Measurements from ENCODE around the gene LIMK1. TPM values are rescaled to one million over a fixed set of nuclear protein-coding genes. Genes with fewer than 3 reads are reported as not detected.

LIMK1 gene
- total RNA-seq, 1 experiment from 2014 or later: 56.3 TPM

GRCh38 chr7:74082770-74083116 lies 861 bp upstream of the LIMK1 start:
- H3K9ac ChIP-seq (ENCODE audit: low read length): peak overlapping the region; percentile 43; the same call in 1 of the 2 replicates
- H3K4me3 ChIP-seq (replicated peaks in 1 of 2; ENCODE audit: low read depth in 1 of 2, low read length in 2 of 2): no peak overlapping the region
- no peak for ATAC-seq
- H3K27ac ChIP-seq (ENCODE audit: low read depth, low read length): peak overlapping the region; percentile 53; the same call in 1 of the 2 replicates
- H3K27me3 ChIP-seq (ENCODE audit: insufficient read depth, low read length): no peaks in the 10 kb centered on the region
- no peaks in the 10 kb centered on the region for H4K20me1 ChIP-seq (ENCODE audit: insufficient read depth)
- ChIA-PET CTCF (interaction anchor here (1.1 to 1.5 kb wide), 2 partner anchors 118 to 123 kb away, joined by 3 read pairs; no protein-coding TSS in a partner anchor), POLR2A (no interaction called here), RAD21 (ENCODE audit: low non-redundant PET in 1 of 2, low total read pairs in 2 of 2, uncharacterized antibody in 2 of 2, unreplicated experiment in 2 of 2) (no interaction called here)
- H3K9me2 ChIP-seq (ENCODE audit: insufficient read depth): no peaks in the 10 kb centered on the region
- peaks cover 0 to 4% of the 10 kb centered on the region in 2 experiments; a peak in 1 of 4 replicates for H3K36me3 ChIP-seq (ENCODE audit: control insufficient read depth in 1 of 2, insufficient read depth in 2 of 2, low read length in 2 of 2)
- no TSS peak for BruUV-seq (replicated peaks)
- no peaks in the 10 kb centered on the region for H3K9me3 ChIP-seq (ENCODE audit: control insufficient read depth in 1 of 2, insufficient read depth in 1 of 2, low read depth in 1 of 2, low read length in 2 of 2)
- peaks cover 36 to 48% of the 10 kb centered on the region in 2 experiments for H3K4me1 ChIP-seq (ENCODE audit: control insufficient read depth in 1 of 2, insufficient read depth in 2 of 2, low read length in 2 of 2)
- intact Hi-C loops (cut with micrococcal nuclease): no loop called here
- no peak for DNase-seq (ENCODE audit: low read depth, low spot score)
- peak overlapping the region; percentile 76 for H3K4me2 ChIP-seq (ENCODE audit: low read length)
- TF ChIP-seq CEBPB (IDR thresholded peaks at IDR 0.05; ENCODE audit: low read depth) (no peak), EZH2 (IDR thresholded peaks at IDR 0.05) (no peak), MAX (IDR thresholded peaks at IDR 0.05) (no peak), ELF1 (IDR thresholded peaks at IDR 0.05; ENCODE audit: borderline replicate concordance, low read depth) (no peak), RAD21 (IDR thresholded peaks at IDR 0.05; ENCODE audit: low read depth) (no peak), CTCF (IDR thresholded peaks at IDR 0.05 in 2 of 3, conservative IDR thresholded peaks at IDR 0.05 in 1 of 3; ENCODE audit: borderline replicate concordance in 1 of 3, insufficient read depth in 1 of 3, low read depth in 2 of 3, low read length in 2 of 3) (no peak), TCF7L2 (IDR thresholded peaks at IDR 0.05; ENCODE audit: borderline replicate concordance, extremely low read depth, insufficient read depth, insufficient read length) (no peak), EGR1 (IDR thresholded peaks at IDR 0.05; ENCODE audit: low read depth) (no peak)
- H3K79me2 ChIP-seq (ENCODE audit: insufficient read depth, low read length): peaks cover 22% of the 10 kb centered on the region; the same call in 1 of the 2 replicates
- no peak overlapping the region for H2AFZ ChIP-seq (ENCODE audit: low read depth, low read length, poor library complexity, severe bottlenecking)

Data from HCT116 (cell line).